Mucosa of stomach (tissue), 1 donor: ENCODE data around the gene PKP3.
"Not testable (repeated sequence)": the region's sequence is repeated elsewhere in the genome, so short reads cannot be mapped to it uniquely, and the experiment has no call there.

ENCODE experiments used
- H3K27me3 ChIP-seq: one replicate; pipeline ENCODE4 v1.7.0; 2013; ENCODE audit warnings: mild to moderate bottlenecking, low read length; ENCODE audit not compliant: control insufficient read depth, insufficient read depth
- H3K36me3 ChIP-seq: one replicate; pipeline ENCODE4 v1.7.0; 2013; ENCODE audit warnings: low read length; ENCODE audit not compliant: control insufficient read depth, insufficient read depth
- H3K4me1 ChIP-seq: one replicate; pipeline ENCODE4 v1.7.0; 2013; ENCODE audit warnings: mild to moderate bottlenecking, low read length; ENCODE audit not compliant: control insufficient read depth, insufficient read depth
- H3K4me3 ChIP-seq: one replicate; pipeline ENCODE4 v1.7.0; 2013; ENCODE audit warnings: low read length
- H3K9ac ChIP-seq: one replicate; pipeline ENCODE4 v1.7.0; 2013; ENCODE audit warnings: mild to moderate bottlenecking, low read length, moderate library complexity
- H3K9me3 ChIP-seq: one replicate; pipeline ENCODE4 v1.7.0; 2013; ENCODE audit warnings: mild to moderate bottlenecking, low read length, moderate library complexity; ENCODE audit not compliant: control insufficient read depth
- donor health status: Pancreatic carcinoma.

Gene PKP3

GRCh38 chr11:424766-425165, 30.8 kb downstream of the PKP3 start:
- H3K4me1 ChIP-seq, H3K27me3 ChIP-seq, H3K9me3 ChIP-seq, H3K9ac ChIP-seq, H3K4me3 ChIP-seq, H3K36me3 ChIP-seq: not testable (repeated sequence)

GRCh38 chr11:425301-425700, 31.3 kb downstream of the PKP3 start:
- H3K9ac ChIP-seq, result no peak overlapping the region
- no peaks in the 10 kb centered on the region for H3K27me3 ChIP-seq
- H3K4me3 ChIP-seq, result no peak overlapping the region
- no peaks in the 10 kb centered on the region for H3K4me1 ChIP-seq
- H3K36me3 ChIP-seq, result no peaks in the 10 kb centered on the region
- H3K9me3 ChIP-seq, result no peaks in the 10 kb centered on the region

GRCh38 chr11:426851-427250, 32.8 kb downstream of the PKP3 start:
- H3K9me3 ChIP-seq, result no peaks in the 10 kb centered on the region
- no peaks in the 10 kb centered on the region for H3K4me1 ChIP-seq
- no peaks in the 10 kb centered on the region for H3K27me3 ChIP-seq
- H3K4me3 ChIP-seq, result no peak overlapping the region
- H3K9ac ChIP-seq, result no peak overlapping the region
- no peaks in the 10 kb centered on the region for H3K36me3 ChIP-seq

- H3K4me3 ChIP-seq, result no peak overlapping the region
- H3K9ac ChIP-seq, result no peak overlapping the region
- H3K4me1 ChIP-seq, result no peaks in the 10 kb centered on the region
- no peaks in the 10 kb centered on the region for H3K27me3 ChIP-seq
- H3K36me3 ChIP-seq, result no peaks in the 10 kb centered on the region
- no peaks in the 10 kb centered on the region for H3K9me3 ChIP-seq
Measured at GRCh38 chr11:428295-428694, 34.3 kb downstream of the PKP3 start.

- no peak overlapping the region for H3K9ac ChIP-seq
- no peaks in the 10 kb centered on the region for H3K9me3 ChIP-seq
- no peaks in the 10 kb centered on the region for H3K27me3 ChIP-seq
- no peaks in the 10 kb centered on the region for H3K4me1 ChIP-seq
- no peak overlapping the region for H3K4me3 ChIP-seq
- H3K36me3 ChIP-seq, result no peaks in the 10 kb centered on the region
Measured at GRCh38 chr11:429391-429790, 35.4 kb downstream of the PKP3 start.

- Histone ChIP-seq H3K36me3 (no peaks in the 10 kb centered on the region), H3K9me3 (no peaks in the 10 kb centered on the region), H3K4me3 (no peak overlapping the region), H3K9ac (no peak overlapping the region), H3K4me1 (no peaks in the 10 kb centered on the region), H3K27me3 (no peaks in the 10 kb centered on the region)
Measured at GRCh38 chr11:429931-430456, 36.0 kb downstream of the PKP3 start.

GRCh38 chr11:431921-432320, 37.9 kb downstream of the PKP3 start:
- Histone ChIP-seq H3K4me3 (no peak overlapping the region), H3K4me1 (no peaks in the 10 kb centered on the region), H3K9me3 (no peaks in the 10 kb centered on the region), H3K36me3 (no peaks in the 10 kb centered on the region), H3K27me3 (no peaks in the 10 kb centered on the region), H3K9ac (no peak overlapping the region)

GRCh38 chr11:432501-433100, 38.6 kb downstream of the PKP3 start:
- no peaks in the 10 kb centered on the region for H3K27me3 ChIP-seq
- no peaks in the 10 kb centered on the region for H3K9me3 ChIP-seq
- H3K4me1 ChIP-seq, result no peaks in the 10 kb centered on the region
- no peaks in the 10 kb centered on the region for H3K36me3 ChIP-seq
- H3K4me3 ChIP-seq, result no peak overlapping the region
- no peak overlapping the region for H3K9ac ChIP-seq

- Histone ChIP-seq H3K27me3 (no peaks in the 10 kb centered on the region), H3K36me3 (no peaks in the 10 kb centered on the region), H3K9me3 (no peaks in the 10 kb centered on the region), H3K4me3 (no peak overlapping the region), H3K9ac (no peak overlapping the region), H3K4me1 (no peaks in the 10 kb centered on the region)
Measured at GRCh38 chr11:433111-433510, 39.1 kb downstream of the PKP3 start.

GRCh38 chr11:433641-434040, 39.6 kb downstream of the PKP3 start:
- no peaks in the 10 kb centered on the region for H3K4me1 ChIP-seq
- no peaks in the 10 kb centered on the region for H3K27me3 ChIP-seq
- H3K36me3 ChIP-seq, result no peaks in the 10 kb centered on the region
- H3K9ac ChIP-seq, result no peak overlapping the region
- no peak overlapping the region for H3K4me3 ChIP-seq
- H3K9me3 ChIP-seq, result no peaks in the 10 kb centered on the region

GRCh38 chr11:434496-434895, 40.5 kb downstream of the PKP3 start:
- Histone ChIP-seq H3K4me3 (no peak overlapping the region), H3K9me3 (no peaks in the 10 kb centered on the region), H3K9ac (no peak overlapping the region), H3K36me3 (no peaks in the 10 kb centered on the region), H3K27me3 (no peaks in the 10 kb centered on the region), H3K4me1 (no peaks in the 10 kb centered on the region)

GRCh38 chr11:434999-435740, 41.2 kb downstream of the PKP3 start:
- not testable (repeated sequence) for H3K9ac ChIP-seq, H3K36me3 ChIP-seq, H3K9me3 ChIP-seq, H3K27me3 ChIP-seq, H3K4me3 ChIP-seq, H3K4me1 ChIP-seq
